Ramos (cell line): Measurements from ENCODE around the gene MRPL22.
"Not testable (repeated sequence)": the region's sequence is repeated elsewhere in the genome, so short reads cannot be mapped to it uniquely, and the experiment has no call there.

Experiments used
- in situ Hi-C: fragments of 300-500 bp; cut with MboI; formaldehyde crosslinking; loops from one replicate; pipeline ENCODE4 v1.14.3; 2022; ENCODE audit warnings: low sequenced_read_pairs; ENCODE audit not compliant: unreplicated experiment

Gene MRPL22

DNA sequence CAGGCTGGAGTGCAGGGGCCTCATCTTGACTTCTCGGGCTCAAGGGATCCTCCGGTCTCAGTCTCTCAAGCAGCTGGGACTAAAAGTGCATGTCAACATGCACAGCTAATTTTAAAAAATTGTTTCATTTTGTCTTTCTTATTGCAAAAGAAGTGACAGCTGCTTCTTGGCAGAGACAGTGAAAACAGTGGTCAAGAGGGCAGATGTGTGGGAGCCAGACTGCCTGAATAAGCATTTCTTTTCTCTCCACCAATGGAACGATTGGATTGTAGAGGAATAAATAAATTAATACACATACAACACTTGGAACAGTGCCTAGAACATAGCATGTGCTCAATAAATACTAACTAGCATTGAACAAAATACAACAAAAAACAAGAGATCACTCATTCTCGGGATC, 45.3 kb downstream of the MRPL22 start:
- in situ Hi-C loops, result no loop called here

GRCh38 chr5:154989626-154990025, 48.8 kb downstream of the MRPL22 start:
- in situ Hi-C loops, result no loop called here

GRCh38 chr5:154993461-154993860, 52.6 kb downstream of the MRPL22 start:
- in situ Hi-C loops, result no loop called here

- in situ Hi-C loops, result no loop called here
Measured at GRCh38 chr5:154995679-154996078, 54.8 kb downstream of the MRPL22 start.

GRCh38 chr5:154997746-154998145, 56.9 kb downstream of the MRPL22 start:
- in situ Hi-C loops, result no loop called here

- in situ Hi-C loops, result no loop called here
Measured at GRCh38 chr5:154999865-155000264, 59.0 kb downstream of the MRPL22 start.

- in situ Hi-C loops, result no loop called here
Measured at GRCh38 chr5:155001523-155001922, 60.6 kb downstream of the MRPL22 start.

GRCh38 chr5:155002722-155003121, 61.8 kb downstream of the MRPL22 start:
- in situ Hi-C loops, result not testable (repeated sequence)

DNA sequence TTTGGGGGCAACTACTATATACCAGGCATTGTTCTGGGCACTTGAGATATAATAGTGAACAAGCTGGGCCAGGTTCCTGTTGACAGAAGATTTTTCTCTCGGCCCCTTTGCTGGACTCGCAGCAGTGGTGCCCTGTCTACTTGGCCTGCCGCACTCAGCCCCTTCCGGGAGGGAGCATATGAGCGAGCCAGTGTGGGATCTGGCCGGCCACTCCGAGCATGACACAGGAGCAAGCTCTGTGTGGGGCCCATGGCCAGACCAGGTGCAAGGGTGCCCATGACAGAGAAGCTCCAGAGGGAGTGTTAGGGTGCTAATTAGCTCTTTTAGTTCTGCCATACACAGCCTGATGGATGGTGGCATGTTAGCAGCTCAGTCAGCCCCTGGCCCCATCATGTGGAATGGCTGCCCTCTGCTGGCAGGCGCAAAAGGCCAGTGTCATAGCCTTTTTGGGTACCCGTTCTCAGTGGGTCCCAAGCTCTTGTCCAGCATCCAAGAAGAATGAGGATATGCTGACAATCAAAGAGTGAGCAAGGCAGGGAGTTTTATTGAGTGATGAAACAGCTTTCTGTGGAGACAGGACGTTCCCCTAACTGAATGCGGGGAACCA, 63.4 kb downstream of the MRPL22 start:
- in situ Hi-C loops, result no loop called here

GRCh38 chr5:155006265-155006664, 65.4 kb downstream of the MRPL22 start:
- in situ Hi-C loops, result not testable (repeated sequence)

DNA sequence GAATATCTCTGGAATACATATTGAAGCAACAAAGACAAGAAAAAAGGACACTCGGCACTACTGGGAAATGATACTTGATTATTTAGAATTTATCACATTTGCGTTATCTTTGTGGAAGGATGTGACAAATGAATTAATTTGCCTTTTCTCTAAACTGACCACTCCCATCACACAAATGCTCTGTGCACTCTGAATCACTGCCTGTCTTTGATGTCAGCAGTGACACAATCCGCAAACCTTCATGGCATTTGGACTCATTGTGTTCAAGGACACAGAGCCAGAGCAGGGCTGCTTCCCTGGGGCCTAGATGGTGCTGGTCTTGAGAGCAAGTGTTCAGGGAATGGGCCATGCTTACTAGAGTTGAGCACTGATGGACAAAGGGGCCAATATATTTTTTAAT, 67.8 kb downstream of the MRPL22 start:
- in situ Hi-C loops, result no loop called here

DNA sequence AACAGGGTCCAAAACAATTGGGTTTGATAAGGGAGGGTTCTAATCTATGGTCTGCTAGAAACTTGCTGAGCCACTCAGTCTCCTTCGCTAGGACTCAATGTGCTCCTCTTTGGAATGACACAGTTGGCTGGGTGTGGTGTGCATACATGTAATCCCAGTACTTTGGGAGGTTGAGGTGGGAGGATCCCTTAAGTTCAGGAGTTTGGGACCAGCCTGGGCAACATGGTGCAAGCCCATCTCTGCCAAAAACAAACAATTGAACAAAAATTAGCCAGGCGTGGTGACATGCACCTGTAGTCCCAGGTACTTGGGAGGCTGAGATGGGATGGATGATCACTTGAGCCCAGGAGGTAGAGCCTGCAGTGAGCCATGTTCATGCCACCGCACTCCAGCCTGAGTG, 70.0 kb downstream of the MRPL22 start:
- in situ Hi-C loops, result no loop called here

DNA sequence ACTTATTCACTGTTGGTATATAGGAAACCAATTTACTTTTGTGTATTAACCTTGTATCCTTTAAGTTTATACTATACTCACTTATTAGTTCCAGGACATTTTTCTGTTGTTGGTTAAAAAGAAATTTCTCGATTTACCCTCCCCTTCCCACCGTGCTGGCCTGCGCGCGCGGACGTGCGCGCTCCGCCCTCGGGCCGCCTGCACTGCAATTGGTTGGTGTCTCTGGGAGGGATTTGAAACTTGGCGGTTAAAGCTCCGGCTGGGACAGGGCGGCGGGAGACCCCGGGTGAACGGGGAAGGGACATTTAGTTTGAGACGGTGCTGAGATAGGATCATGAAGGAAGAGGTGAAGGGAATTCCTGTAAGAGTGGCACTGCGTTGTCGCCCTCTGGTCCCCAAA, 72.7 kb downstream of the MRPL22 start, which contains the start of gene KIF4B:
KIF4B (plus strand) TSS at position 230 of the 400 bp plus-strand sequence; CDS start at position 335, 105 bp downstream.
- in situ Hi-C loops, result no loop called here

- in situ Hi-C loops, result no loop called here
Measured at GRCh38 chr5:155015239-155015638, 74.4 kb downstream of the MRPL22 start.

DNA sequence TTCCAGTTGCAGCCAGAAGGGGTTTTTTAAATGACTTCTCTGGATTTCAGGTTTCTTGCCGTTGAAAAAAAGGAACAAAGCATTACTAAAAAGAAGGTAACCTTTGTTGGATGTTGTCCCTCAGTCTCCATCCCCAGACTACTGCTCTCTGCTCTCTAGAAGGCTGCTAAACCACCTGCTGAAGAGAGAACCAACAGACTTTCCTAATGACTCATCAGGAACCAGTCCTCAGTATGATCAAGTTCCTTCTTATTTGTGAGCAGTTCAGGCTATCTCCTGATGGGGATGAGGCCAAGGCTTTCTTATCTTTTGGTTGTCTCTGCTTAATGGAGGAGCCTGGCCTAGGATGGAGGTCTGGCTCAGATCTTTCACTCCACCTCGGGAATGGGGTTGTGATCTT, 76.7 kb downstream of the MRPL22 start:
- in situ Hi-C loops, result no loop called here
